NCI-H1105 (cell line): ENCODE data around the gene NPAS2.

Experiments
- DNase-seq: peaks from one replicate; lab custom pipeline; 2025; lab: John Stamatoyannopoulos, UW

The NPAS2 gene

GRCh38 chr2:100940766-100941645, 121.1 kb downstream of the NPAS2 start:
- no peak for DNase-seq

GRCh38 chr2:100941646-100942240, 121.8 kb downstream of the NPAS2 start:
- no peak for DNase-seq

GRCh38 chr2:100944617-100945432, 124.9 kb downstream of the NPAS2 start:
- DNase-seq = no peak

GRCh38 chr2:100945433-100945740, 125.4 kb downstream of the NPAS2 start:
- DNase-seq = no peak

GRCh38 chr2:100945930-100946607, 126.1 kb downstream of the NPAS2 start:
- no peak for DNase-seq

- no peak for DNase-seq
Observed at GRCh38 chr2:100948942-100949811, 129.2 kb downstream of the NPAS2 start.

- DNase-seq = no peak
Observed at GRCh38 chr2:100952512-100952911, 132.6 kb downstream of the NPAS2 start.

GRCh38 chr2:100953406-100954043, 133.6 kb downstream of the NPAS2 start:
- DNase-seq = no peak

GRCh38 chr2:100954044-100954420, 134.1 kb downstream of the NPAS2 start:
- no peak for DNase-seq

- DNase-seq = no peak
Observed at GRCh38 chr2:100955226-100955625, 135.3 kb downstream of the NPAS2 start.

GRCh38 chr2:100956081-100956480, 136.1 kb downstream of the NPAS2 start:
- DNase-seq = no peak

GRCh38 chr2:100957996-100958653, 138.2 kb downstream of the NPAS2 start:
- DNase-seq = no peak

GRCh38 chr2:100959225-100959880, 139.4 kb downstream of the NPAS2 start:
- DNase-seq = no peak

- no peak for DNase-seq
Observed at GRCh38 chr2:100960688-100961087, 140.7 kb downstream of the NPAS2 start.

- no peak for DNase-seq
Observed at GRCh38 chr2:100962366-100963025, 142.6 kb downstream of the NPAS2 start.

- no peak for DNase-seq
Observed at GRCh38 chr2:100963026-100963375, 143.1 kb downstream of the NPAS2 start.

- DNase-seq = no peak
Observed at GRCh38 chr2:100964222-100964621, 144.3 kb downstream of the NPAS2 start.

- no peak for DNase-seq
Observed at GRCh38 chr2:100964681-100965169, 144.8 kb downstream of the NPAS2 start.

- no peak for DNase-seq
Observed at GRCh38 chr2:100965596-100965995, 145.7 kb downstream of the NPAS2 start.
